ENCODE results near the gene NFATC2. TPM values are rescaled to one million over a fixed set of nuclear protein-coding genes. Genes with fewer than 3 reads are reported as not detected.
A peak's percentile ranks its signal among the peaks of the same experiment; 100 is the strongest.

Gene NFATC2
- total RNA-seq, 1 experiment from 2014 or later = 5.0 TPM

DNA sequence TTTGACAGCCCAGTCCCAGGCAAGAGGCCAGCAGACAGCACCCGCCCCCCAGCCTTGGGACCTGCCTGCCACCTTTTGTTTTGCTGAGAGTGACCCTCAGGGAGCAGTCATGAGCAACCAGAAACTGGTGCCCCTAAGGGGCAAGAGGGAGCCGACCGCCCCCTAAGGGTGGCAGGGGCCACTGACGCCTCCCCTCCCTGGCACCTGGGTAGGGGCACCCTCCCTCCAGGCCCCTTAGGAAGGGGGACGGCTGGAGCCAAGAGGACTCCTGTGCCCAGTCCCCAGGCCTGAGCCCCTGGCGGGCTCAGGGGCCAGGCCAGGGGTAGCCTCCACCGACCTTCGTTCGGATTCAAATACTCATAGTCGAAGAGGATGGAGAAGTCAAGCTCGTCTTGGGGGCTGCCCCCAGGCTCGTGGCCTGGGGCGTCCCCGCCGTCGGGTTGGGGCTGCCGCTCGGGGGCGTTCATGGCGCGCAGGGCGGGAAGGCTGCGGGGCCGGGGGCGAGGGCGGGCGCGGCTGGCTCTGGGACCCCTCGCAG, 417 bp downstream of the NFATC2 start:
- Histone ChIP-seq H3K79me2 (ENCODE audit: insufficient read depth, low read length) (no peaks in the 10 kb centered on the region), H3K27me3 (ENCODE audit: insufficient read depth, low read length) (peaks cover 17% of the 10 kb centered on the region; the same call in 1 of the 2 replicates), H3K9ac (ENCODE audit: low read length) (peak overlapping the region; percentile 52), H2AFZ (ENCODE audit: low read depth, low read length, poor library complexity, severe bottlenecking) (no peak overlapping the region), H3K9me2 (ENCODE audit: insufficient read depth) (no peaks in the 10 kb centered on the region), H3K4me3 (replicated peaks in 1 of 2; ENCODE audit: low read depth in 1 of 2, low read length in 2 of 2) (peak overlapping the region; percentile 44 to 63), H3K27ac (ENCODE audit: low read depth, low read length) (peak overlapping the region; percentile 3; the same call in 1 of the 2 replicates), H4K20me1 (ENCODE audit: insufficient read depth) (no peaks in the 10 kb centered on the region), H3K4me1 (ENCODE audit: control insufficient read depth in 1 of 2, insufficient read depth in 2 of 2, low read length in 2 of 2) (peaks cover 9 to 23% of the 10 kb centered on the region in 2 experiments; a peak in 3 of 4 replicates), H3K9me3 (ENCODE audit: control insufficient read depth in 1 of 2, insufficient read depth in 1 of 2, low read depth in 1 of 2, low read length in 2 of 2) (no peaks in the 10 kb centered on the region), H3K36me3 (ENCODE audit: control insufficient read depth in 1 of 2, insufficient read depth in 2 of 2, low read length in 2 of 2) (no peaks in the 10 kb centered on the region), H3K4me2 (ENCODE audit: low read length) (peak overlapping the region; percentile 91)
- intact Hi-C loops (cut with micrococcal nuclease) = loop anchor here (5.0 kb wide), 1 partner anchor 95 kb away; no protein-coding TSS in a partner anchor
- CTCF ChIA-PET = interaction anchor here (0.8 to 1.8 kb wide), 4 partner anchors 12 to 156 kb away, joined by 3 to 7 read pairs (median 3); no protein-coding TSS in a partner anchor
- ATAC-seq (peak; percentile 75), DNase-seq (ENCODE audit: low read depth, low spot score) (no peak)
- TF ChIP-seq SP1 (IDR thresholded peaks at IDR 0.05; ENCODE audit: low read depth) (no peak), MAX (IDR thresholded peaks at IDR 0.05) (no peak), TCF7L2 (IDR thresholded peaks at IDR 0.05; ENCODE audit: borderline replicate concordance, extremely low read depth, insufficient read depth, insufficient read length) (no peak), EGR1 (IDR thresholded peaks at IDR 0.05; ENCODE audit: low read depth) (no peak), RAD21 (IDR thresholded peaks at IDR 0.05; ENCODE audit: low read depth) (peak; percentile 71), CTCF (IDR thresholded peaks at IDR 0.05 in 2 of 3, conservative IDR thresholded peaks at IDR 0.05 in 1 of 3; ENCODE audit: borderline replicate concordance in 1 of 3, insufficient read depth in 1 of 3, low read depth in 2 of 3, low read length in 2 of 3) (peak; percentile 52 to 89 (median 57)), SIN3A (IDR thresholded peaks at IDR 0.05; ENCODE audit: low read depth) (no peak), REST (IDR thresholded peaks at IDR 0.05; ENCODE audit: low read depth) (no peak)
- POLR2A ChIA-PET = interaction anchor here (0.7 to 1.5 kb wide), 2 partner anchors 11 to 21 kb away, joined by 3 to 4 read pairs; no protein-coding TSS in a partner anchor
- BruUV-seq (replicated peaks) = no TSS peak
- RAD21 ChIA-PET (ENCODE audit: low non-redundant PET in 1 of 2, low total read pairs in 2 of 2, uncharacterized antibody in 2 of 2, unreplicated experiment in 2 of 2) = no interaction called here

All from HCT116 (cell line).